Aorta (tissue), 5 donors: Measurements from ENCODE around the gene TCF19. TPM values are rescaled to one million over a fixed set of nuclear protein-coding genes. Genes with fewer than 3 reads are reported as not detected.
A peak's percentile ranks its signal among the peaks of the same experiment; 100 is the strongest.

Experiments
- ATAC-seq: fragments of 200-7000 bp; cut with Tn5 transposase; one replicate; pipeline ENCODE4 v1.9.1; 2022; ENCODE audit warnings: moderate library complexity; ENCODE audit not compliant: low FRiP score
- DNase-seq, 2 donors: peaks; one replicate each; pipeline ENCODE4 v3.0.0-alpha.2; 2020
- H3K27ac ChIP-seq, 2 donors: one replicate each; pipeline ENCODE4 v1.5.1; 2013; ENCODE audit warnings: low read length in 2 of 2, mild to moderate bottlenecking in 2 of 2, moderate library complexity in 2 of 2, control low read depth in 1 of 2, inconsistent platforms in 1 of 2, low read depth in 1 of 2
- H3K27me3 ChIP-seq, 2 donors: one replicate each; pipeline ENCODE4 v1.6.1; 2013; ENCODE audit warnings: control low read depth in 1 of 2, low read length in 1 of 2, mild to moderate bottlenecking in 1 of 2, moderate library complexity in 1 of 2; ENCODE audit not compliant: insufficient read depth in 2 of 2, control insufficient read depth in 1 of 2
- H3K36me3 ChIP-seq, 2 donors: one replicate each; pipeline ENCODE4 v1.6.1; 2013; ENCODE audit warnings: control low read depth in 1 of 2, low read length in 1 of 2, mild to moderate bottlenecking in 1 of 2; ENCODE audit not compliant: insufficient read depth in 2 of 2, control insufficient read depth in 1 of 2
- H3K4me1 ChIP-seq, 2 donors: one replicate each; pipeline ENCODE4 v1.6.1; 2013; ENCODE audit warnings: low read length in 2 of 2, control low read depth in 1 of 2, mild to moderate bottlenecking in 1 of 2, moderate library complexity in 1 of 2; ENCODE audit not compliant: insufficient read depth in 2 of 2, control insufficient read depth in 1 of 2
- H3K4me3 ChIP-seq, 2 donors: one replicate each; pipeline ENCODE4 v1.5.1; 2013; ENCODE audit warnings: low read length in 2 of 2, control low read depth in 1 of 2, mild to moderate bottlenecking in 1 of 2
- H3K9me3 ChIP-seq: one replicate; pipeline ENCODE4 v1.6.1; 2013; ENCODE audit warnings: mild to moderate bottlenecking, low read length; ENCODE audit not compliant: control insufficient read depth
- WGBS, 2 donors: extraction: QIAGEN DNeasy Blood & Tissue Kit; methylation state at CpG; one replicate each; pipeline ENCODE4 v1.1.7; 2013; 5-methylcytosine and 5-hydroxymethylcytosine counted together
- intact Hi-C, 2 donors: fragments of 100-400 bp; cut with DNase I; formaldehyde crosslinking; loops; one replicate each; pipeline versions ENCODE4 v1.14.2 to v1.15.0; 2022
- long read RNA-seq, 2 donors: library from polyadenylated mRNA; unstranded; transcript quantifications; one replicate each; pipeline ENCODE4 v2.0.0, GENCODE V29; 2020 to 2021
- polyA plus RNA-seq, 2 donors: library from polyadenylated mRNA; stranded (reverse); fragments of 200-250 nt; gene quantifications; one replicate each; pipeline ENCODE4 v1.2.3, GENCODE V29; 2013
- total RNA-seq, 2 donors: library from RNA; stranded (reverse); fragmentation: NEBNext Ultra II Directional; extraction: Animal tissue kit (Norgen Biotek cat#: 25700); gene quantifications; one replicate each; pipeline ENCODE4 v1.2.1, GENCODE V29; 2021
- donor health status: healthy with polysubstance abuse.
- donor health status: Bipolar disorder and iron deficiency.
- donor health status: DM: no; HTN: no; CAD: no.
- donor health status: DM: no; HTN: no; CAD: no.
- donor health status: DM: yes; HTN: yes; CAD: no.

The TCF19 gene, protein sequence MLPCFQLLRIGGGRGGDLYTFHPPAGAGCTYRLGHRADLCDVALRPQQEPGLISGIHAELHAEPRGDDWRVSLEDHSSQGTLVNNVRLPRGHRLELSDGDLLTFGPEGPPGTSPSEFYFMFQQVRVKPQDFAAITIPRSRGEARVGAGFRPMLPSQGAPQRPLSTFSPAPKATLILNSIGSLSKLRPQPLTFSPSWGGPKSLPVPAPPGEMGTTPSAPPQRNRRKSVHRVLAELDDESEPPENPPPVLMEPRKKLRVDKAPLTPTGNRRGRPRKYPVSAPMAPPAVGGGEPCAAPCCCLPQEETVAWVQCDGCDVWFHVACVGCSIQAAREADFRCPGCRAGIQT
- total RNA-seq (1 to 10 TPM; 3.1 to 8.3 TPM), polyA plus RNA-seq (1 to 10 TPM; 3.4 to 4.2 TPM)
- long read RNA-seq, donor 1, transcript TCF19-201 (4 exons, 3,039 nt), result major isoform, 9 of 22 reads
- long read RNA-seq, donor 1, partial matches to known transcripts, result 2 of 22 reads
- long read RNA-seq, donor 1, other reads (novel, unspliced or antisense), result 11 of 22 reads
- long read RNA-seq, donor 2, transcript TCF19-201 (4 exons, 3,039 nt), result major isoform, 7 of 19 reads
- long read RNA-seq, donor 2, partial matches to known transcripts, result 5 of 19 reads
- long read RNA-seq, donor 2, other reads (novel, unspliced or antisense), result 4 of 19 reads

DNA sequence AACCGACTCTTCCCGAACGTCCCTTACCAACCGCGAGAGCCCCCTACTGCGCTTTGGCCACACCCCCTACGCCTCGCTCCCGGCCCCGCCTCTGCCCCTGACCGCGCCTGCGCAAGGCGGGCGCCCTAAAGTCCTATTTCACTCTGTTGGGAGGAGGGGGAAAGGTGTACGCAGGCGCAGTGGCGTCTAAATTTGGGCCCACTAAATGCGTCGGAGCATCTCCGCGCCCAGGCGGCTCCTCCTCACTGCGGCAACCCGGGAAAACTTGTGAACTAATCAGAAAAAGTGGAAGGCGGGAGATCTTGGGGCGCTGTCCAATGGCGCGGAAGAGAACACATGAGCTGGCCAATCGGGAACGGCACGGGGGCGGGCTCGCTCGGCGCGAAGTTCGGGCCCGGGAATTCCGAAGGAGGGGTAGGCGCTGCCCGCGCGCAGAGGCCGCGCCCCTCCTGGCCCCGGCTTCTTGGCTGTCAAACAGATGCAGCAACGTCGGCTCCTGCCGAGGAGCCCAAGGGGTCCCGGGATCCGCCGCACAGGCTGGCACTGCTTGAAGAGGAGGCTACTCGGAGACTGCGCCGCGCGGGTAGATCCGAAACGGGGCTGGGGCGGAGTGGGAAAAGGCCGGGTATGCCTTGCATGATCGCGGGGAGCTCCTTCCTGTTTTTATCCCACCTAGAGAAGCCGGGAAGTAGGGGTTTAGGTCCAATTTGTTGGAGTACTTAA lies at the start of gene TCF19:
TCF19 (plus strand) TSS at position 450 of the 723 bp plus-strand sequence. CDS start 881 bp downstream, outside the sequence.
- peak within 1 kb of the TSS; percentile 59 to 61 for H3K4me3 ChIP-seq
- no peaks in the 10 kb centered on the region for H3K27me3 ChIP-seq
- no peaks in the 10 kb centered on the region for H3K4me1 ChIP-seq
- H3K36me3 ChIP-seq, result no peaks in the 10 kb centered on the region
- H3K9me3 ChIP-seq, result no peaks in the 10 kb centered on the region
- 0 to 1% methylated on average over 60 to 65 of the region's 65 CpGs for WGBS, 2 donors
- peak within 1 kb of the TSS in 1 of 2 donors; percentile 41 for H3K27ac ChIP-seq
- ATAC-seq, result peak; percentile 97
- intact Hi-C loops, result no loop called here
- peak; percentile 100 for DNase-seq

GRCh38 chr6:31110825-31111582 lies 47.4 kb upstream of the TCF19 start:
- no peak overlapping the region for H3K4me3 ChIP-seq
- no peaks in the 10 kb centered on the region for H3K27me3 ChIP-seq
- H3K36me3 ChIP-seq, result no peaks in the 10 kb centered on the region
- no peak for ATAC-seq
- peak in 1 of 2 donors; percentile 27 for DNase-seq
- no peaks in the 10 kb centered on the region for H3K9me3 ChIP-seq
- WGBS, 2 donors, result 85 to 86% methylated on average over 11 of the region's 11 CpGs
- intact Hi-C loops, result no loop called here
- no peak overlapping the region for H3K27ac ChIP-seq
- H3K4me1 ChIP-seq, result peaks cover 0 to 7% of the 10 kb centered on the region in 2 donors

DNA sequence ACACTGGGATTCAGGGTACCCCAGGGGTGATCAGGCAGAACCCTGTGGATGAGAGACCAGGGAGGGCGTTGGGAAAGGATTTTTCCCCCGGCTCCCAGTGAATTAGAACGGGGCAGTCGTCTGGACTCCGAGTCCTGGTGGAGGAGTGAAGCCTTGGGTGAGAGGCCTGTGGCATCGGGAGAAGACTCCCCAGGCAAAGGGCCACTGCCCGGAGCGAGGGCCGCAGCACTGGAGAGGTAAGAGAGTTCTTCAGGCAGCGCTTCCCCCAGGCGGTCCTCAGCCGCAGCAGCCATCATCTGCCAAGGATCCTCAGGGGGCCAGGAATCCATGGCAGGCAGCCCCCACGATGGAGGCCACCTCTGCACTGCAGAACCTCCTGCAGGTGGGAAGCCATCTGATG lies 46.7 kb upstream of the TCF19 start:
- intact Hi-C loops, result no loop called here
- H3K9me3 ChIP-seq, result no peaks in the 10 kb centered on the region
- DNase-seq (no peak), ATAC-seq (no peak)
- 92 to 93% methylated on average over 13 of the region's 13 CpGs for WGBS, 2 donors
- H3K27me3 ChIP-seq, result no peaks in the 10 kb centered on the region
- no peak overlapping the region for H3K4me3 ChIP-seq
- no peaks in the 10 kb centered on the region for H3K36me3 ChIP-seq
- H3K4me1 ChIP-seq, result peaks cover 0 to 7% of the 10 kb centered on the region in 2 donors
- H3K27ac ChIP-seq, result no peak overlapping the region

DNA sequence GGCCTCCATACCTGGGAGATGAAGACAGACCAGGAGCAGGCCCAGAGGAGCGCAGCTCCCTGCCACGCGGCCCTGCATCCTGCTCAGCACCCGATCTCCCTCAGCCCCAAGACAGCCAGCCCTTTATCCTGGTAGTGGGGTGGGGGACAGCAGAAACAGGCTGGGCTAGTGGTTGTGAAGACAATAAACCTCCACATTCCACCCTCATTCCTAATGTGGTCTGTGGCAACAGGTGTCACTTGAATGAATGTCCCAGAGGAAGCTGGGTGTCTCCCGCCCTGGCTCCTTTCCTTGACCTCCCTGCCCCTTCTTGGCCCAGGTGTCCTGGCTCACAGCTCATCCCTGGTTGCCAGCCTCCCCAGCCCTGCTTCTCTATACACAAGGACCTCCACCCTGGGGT lies 45.9 kb upstream of the TCF19 start, which contains the start of gene C6orf15:
C6orf15 (minus strand) TSS at position 98 of the 400 bp plus-strand sequence; CDS start at position 78, 20 bp downstream.
- WGBS, 2 donors, result 93 to 98% methylated on average over 5 of the region's 5 CpGs
- no peak for ATAC-seq
- intact Hi-C loops, result no loop called here

GRCh38 chr6:31113861-31114540 lies 44.4 kb upstream of the TCF19 start:
- Histone ChIP-seq H3K4me3 (no peak overlapping the region), H3K27ac (no peak overlapping the region), H3K9me3 (no peaks in the 10 kb centered on the region), H3K36me3 (no peaks in the 10 kb centered on the region), H3K4me1 (peaks cover 0 to 7% of the 10 kb centered on the region in 2 donors), H3K27me3 (no peaks in the 10 kb centered on the region)
- 74% methylated on average over 7 of the region's 7 CpGs for WGBS, 2 donors
- no peak for ATAC-seq
- intact Hi-C loops, result no loop called here
- DNase-seq, result peak; percentile 25 to 57

More for the DNA sequence above, 45.9 kb upstream of the TCF19 start, which contains the start of gene C6orf15:
- Histone ChIP-seq H3K27ac (no peak within 1 kb of the TSS), H3K9me3 (no peaks in the 10 kb centered on the region), H3K36me3 (no peaks in the 10 kb centered on the region), H3K27me3 (no peaks in the 10 kb centered on the region), H3K4me3 (no peak within 1 kb of the TSS), H3K4me1 (peaks cover 0 to 7% of the 10 kb centered on the region in 2 donors)
- DNase-seq, result no peak

- Histone ChIP-seq H3K4me3 (no peak within 1 kb of the TSS), H3K9me3 (no peaks in the 10 kb centered on the region), H3K36me3 (no peaks in the 10 kb centered on the region), H3K4me1 (peaks cover 0 to 7% of the 10 kb centered on the region in 2 donors), H3K27me3 (no peaks in the 10 kb centered on the region), H3K27ac (no peak within 1 kb of the TSS)
- intact Hi-C loops, result no loop called here
- DNase-seq (peak; percentile 94 to 95), ATAC-seq (peak; percentile 89)
- WGBS, 2 donors, result 0 to 3% methylated on average over 3 of the region's 3 CpGs
Observed at GRCh38 chr6:31114541-31114878, 43.9 kb upstream of the TCF19 start, which contains the start of gene PSORS1C1. Gene PSORS1C1 (plus strand): TSS chr6:31114800. CDS start chr6:31129633, 14,833 bp downstream.

DNA sequence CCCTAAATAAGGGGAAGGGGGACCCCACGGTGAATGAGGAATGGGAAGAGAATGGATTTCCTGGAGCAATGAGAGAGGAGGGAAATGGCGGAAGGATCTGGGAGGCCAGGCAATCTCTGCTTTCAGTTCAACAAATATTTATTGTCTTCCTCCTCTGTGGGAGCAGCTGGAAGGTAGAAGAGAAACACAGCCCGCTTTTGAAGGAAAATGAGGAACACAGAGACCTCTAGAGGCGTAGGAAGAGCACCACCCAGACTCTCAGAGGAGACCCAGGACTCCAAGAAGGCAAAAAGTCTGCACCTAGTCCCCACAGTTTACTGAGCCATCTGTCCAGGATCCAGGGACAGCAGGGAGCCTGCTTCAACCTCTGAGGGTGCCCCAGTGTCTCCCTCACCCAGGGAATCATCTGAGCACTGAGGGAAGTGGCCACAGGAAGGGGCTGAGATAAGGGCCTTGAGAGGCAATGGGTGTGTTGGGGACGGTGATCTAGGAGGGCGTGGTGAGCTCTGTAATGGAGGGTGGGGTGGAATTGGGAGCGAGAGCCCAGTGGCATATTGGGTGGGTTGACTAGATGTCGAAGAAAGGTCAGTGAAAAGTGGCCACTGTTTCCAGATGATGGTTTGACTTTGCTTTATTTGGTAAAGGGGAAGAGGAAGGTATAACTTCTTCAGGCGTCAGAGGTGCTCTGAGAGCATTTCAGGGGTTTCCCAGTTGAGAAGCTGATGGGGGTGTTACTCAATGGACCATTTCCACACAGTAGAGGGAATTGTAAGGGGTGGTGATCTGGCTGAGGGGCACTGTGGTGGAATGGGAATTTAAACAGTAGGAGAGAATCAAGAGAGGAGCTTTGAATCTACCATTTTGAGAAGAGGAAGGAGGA lies 43.2 kb upstream of the TCF19 start:
- Histone ChIP-seq H3K27me3 (no peaks in the 10 kb centered on the region), H3K9me3 (no peaks in the 10 kb centered on the region), H3K4me1 (peaks cover 0 to 7% of the 10 kb centered on the region in 2 donors), H3K4me3 (no peak overlapping the region), H3K27ac (no peak overlapping the region), H3K36me3 (no peaks in the 10 kb centered on the region)
- intact Hi-C loops, result no loop called here
- ATAC-seq, result no peak
- DNase-seq, result peak; percentile 22 to 37
- 71 to 81% methylated on average over 9 of the region's 9 CpGs for WGBS, 2 donors
